H1 (cell line): Measurements from ENCODE around the gene IRF7. TPM values are rescaled to one million over a fixed set of nuclear protein-coding genes. Genes with fewer than 3 reads are reported as not detected.

Experiments used
- CTCF ChIA-PET: fragments of 300-600 bp; sonication (Branson Sonifier 250); formaldehyde crosslinking; loops from one replicate; lab custom pipeline; 2021; ENCODE audit not compliant: partially characterized antibody; lab: Charles Lee
- POLR2A ChIA-PET: fragments of 300-600 bp; sonication (Branson Sonifier 250); formaldehyde crosslinking; loops from one replicate; lab custom pipeline; 2021; ENCODE audit warnings: inconsistent platforms; ENCODE audit not compliant: partially characterized antibody; lab: Charles Lee
- DNase-seq, 2 experiments: peaks; one replicate each; pipeline versions ENCODE4 v3.0.0 to v3.0.0-alpha.2; 2010 to 2022; ENCODE audit warnings: low spot score in 2 of 2, low read depth in 1 of 2, mixed read lengths in 1 of 2
- FAIRE-seq: peaks from 2 replicates; lab custom pipeline; 2011; peaks lifted over from hg19 to GRCh38; lab: Jason Lieb, UNC
- H2AFZ ChIP-seq: 2 replicates; pipeline ENCODE4 v1.8.1; 2012; ENCODE audit warnings: low read length, inconsistent platforms
- H2AK5ac ChIP-seq: 2 replicates; pipeline ENCODE4 v1.6.1; 2013; ENCODE audit warnings: low read depth, low read length
- H2BK120ac ChIP-seq: replicated peaks from 2 replicates; pipeline ENCODE3; 2013; ENCODE audit warnings: low read depth, low read length, inconsistent platforms
- H2BK12ac ChIP-seq: 2 replicates; pipeline ENCODE4 v1.6.1; 2013; ENCODE audit warnings: low read depth, low read length
- H2BK15ac ChIP-seq: 2 replicates; pipeline ENCODE4 v1.6.1; 2013; ENCODE audit warnings: low read length
- H2BK20ac ChIP-seq: 2 replicates; pipeline ENCODE4 v1.6.1; 2013; ENCODE audit warnings: low read length
- H2BK5ac ChIP-seq: 2 replicates; pipeline ENCODE4 v1.6.1; 2013; ENCODE audit warnings: low read depth, low read length
- H3K14ac ChIP-seq: 2 replicates; pipeline ENCODE4 v1.6.1; 2013; ENCODE audit warnings: inconsistent platforms; ENCODE audit not compliant: insufficient read length
- H3K18ac ChIP-seq: 2 replicates; pipeline ENCODE4 v1.6.1; 2013; ENCODE audit warnings: low read length; ENCODE audit errors: extremely low read depth
- H3K23ac ChIP-seq: 2 replicates; pipeline ENCODE4 v1.6.1; 2013; ENCODE audit warnings: inconsistent platforms; ENCODE audit not compliant: insufficient read length
- H3K23me2 ChIP-seq: 2 replicates; pipeline ENCODE4 v1.6.1; 2013; ENCODE audit warnings: low read depth, low read length
- H3K27ac ChIP-seq: 2 replicates; pipeline ENCODE4 v1.6.1; 2011; ENCODE audit warnings: low read depth, low read length, inconsistent platforms
- H3K27me3 ChIP-seq, 4 experiments: replicated peaks in 1 of 4; 1 replicate in 1 of 4; 2 replicates in 3 of 4; pipeline versions ENCODE4 v1.6.1 to v1.8.1; 2011 to 2013; ENCODE audit warnings: low read length in 3 of 4, mild to moderate bottlenecking in 3 of 4, inconsistent platforms in 2 of 4, mixed read lengths in 2 of 4, moderate library complexity in 1 of 4; ENCODE audit not compliant: control insufficient read depth in 3 of 4, insufficient read depth in 3 of 4; ENCODE audit errors: extremely low read depth in 1 of 4
- H3K36me3 ChIP-seq, 4 experiments: 2 replicates each; pipeline versions ENCODE4 v1.6.1 to v1.8.1; 2011 to 2013; ENCODE audit warnings: mild to moderate bottlenecking in 4 of 4, low read length in 3 of 4, moderate library complexity in 2 of 4, control low read depth in 1 of 4, inconsistent platforms in 1 of 4; ENCODE audit not compliant: insufficient read depth in 4 of 4, control insufficient read depth in 2 of 4
- H3K4ac ChIP-seq: replicated peaks from 2 replicates; pipeline ENCODE3; 2013; ENCODE audit warnings: low read length, low read depth, mixed read lengths, inconsistent platforms; ENCODE audit not compliant: insufficient read length
- H3K4me1 ChIP-seq, 4 experiments: replicated peaks in 1 of 4; 1 replicate in 1 of 4; 2 replicates in 3 of 4; pipeline versions ENCODE4 v1.6.1 to v1.8.1; 2011 to 2013; ENCODE audit warnings: low read length in 3 of 4, inconsistent platforms in 2 of 4, mixed read lengths in 1 of 4; ENCODE audit not compliant: insufficient read depth in 4 of 4, control insufficient read depth in 3 of 4
- H3K4me2 ChIP-seq, 2 experiments: 2 replicates each; pipeline versions ENCODE4 v1.6.1 to v1.8.1; 2011 to 2013; ENCODE audit warnings: low read depth in 2 of 2, low read length in 2 of 2, control low read depth in 1 of 2, inconsistent platforms in 1 of 2, mild to moderate bottlenecking in 1 of 2; ENCODE audit not compliant: insufficient read depth in 1 of 2
- H3K4me3 ChIP-seq, 4 experiments: fragments of 200-600, 300-600 bp in 1 of 4; sonication (generic), shearing (Covaris generic), sonication (Bioruptor Twin) in 1 of 4; 2 replicates each; pipeline versions ENCODE4 v1.5.1 to v1.8.1; 2011 to 2016; ENCODE audit warnings: low read length in 4 of 4, low read depth in 3 of 4, control low read depth in 2 of 4, inconsistent platforms in 2 of 4, mild to moderate bottlenecking in 2 of 4, mixed read lengths in 1 of 4, moderate library complexity in 1 of 4; ENCODE audit not compliant: insufficient read depth in 2 of 4; ENCODE audit errors: extremely low read depth in 1 of 4
- H3K56ac ChIP-seq: replicated peaks from 2 replicates; pipeline ENCODE3; 2013; ENCODE audit warnings: low read depth, mild to moderate bottlenecking, mixed read lengths, low read length, inconsistent platforms; ENCODE audit not compliant: insufficient read length
- H3K79me1 ChIP-seq: 2 replicates; pipeline ENCODE4 v1.6.1; 2013; ENCODE audit warnings: low read depth, low read length, control low read depth
- H3K79me2 ChIP-seq, 2 experiments: 2 replicates each; pipeline versions ENCODE4 v1.6.1 to v1.8.1; 2012 to 2013; ENCODE audit warnings: low read length in 2 of 2, mild to moderate bottlenecking in 2 of 2, inconsistent platforms in 1 of 2; ENCODE audit not compliant: insufficient read depth in 2 of 2, control insufficient read depth in 1 of 2
- H3K9ac ChIP-seq, 4 experiments: replicated peaks in 1 of 4; 1 replicate in 1 of 4; 2 replicates in 3 of 4; pipeline versions ENCODE4 v1.6.1 to v1.8.1; 2011 to 2013; ENCODE audit warnings: low read depth in 3 of 4, low read length in 3 of 4, control low read depth in 2 of 4, mild to moderate bottlenecking in 2 of 4, moderate library complexity in 2 of 4, inconsistent platforms in 1 of 4; ENCODE audit errors: extremely low read depth in 1 of 4
- H3K9me3 ChIP-seq, 2 experiments: 2 replicates each; pipeline versions ENCODE4 v1.6.1 to v1.8.1; 2012 to 2013; ENCODE audit warnings: mild to moderate bottlenecking in 2 of 2, moderate library complexity in 2 of 2, control low read depth in 1 of 2, inconsistent platforms in 1 of 2, low read depth in 1 of 2, low read length in 1 of 2, mixed read lengths in 1 of 2; ENCODE audit not compliant: insufficient read depth in 2 of 2
- H4K20me1 ChIP-seq, 2 experiments: replicated peaks in 1 of 2; 2 replicates each; pipeline versions ENCODE3 to v1.8.1; 2011 to 2013; ENCODE audit warnings: inconsistent platforms in 2 of 2, low read length in 2 of 2, mild to moderate bottlenecking in 1 of 2; ENCODE audit not compliant: insufficient read depth in 2 of 2, control insufficient read depth in 1 of 2
- H4K5ac ChIP-seq: 2 replicates; pipeline ENCODE4 v1.6.1; 2013; ENCODE audit warnings: low read length, low read depth, mixed read lengths, inconsistent platforms; ENCODE audit not compliant: insufficient read length
- H4K8ac ChIP-seq: 2 replicates; pipeline ENCODE4 v1.8.0; 2013; ENCODE audit warnings: mild to moderate bottlenecking, moderate library complexity, low read length, inconsistent platforms; ENCODE audit not compliant: insufficient read depth; ENCODE audit errors: extremely low read depth
- H4K91ac ChIP-seq: replicated peaks from 2 replicates; pipeline ENCODE3; 2013; ENCODE audit warnings: low read length, mixed read lengths, inconsistent platforms; ENCODE audit not compliant: insufficient read length
- KDM1A ChIP-seq: fragments of 200-600, 300-600 bp; sonication (generic); IDR thresholded peaks from 2 replicates; pipeline ENCODE4 v1.7.1; 2016; ENCODE audit warnings: mild to moderate bottlenecking, low read length, borderline replicate concordance
- KDM4A ChIP-seq: IDR thresholded peaks from one replicate; pipeline ENCODE4 v1.7.1; 2012; ENCODE audit warnings: low read depth, mild to moderate bottlenecking, moderate library complexity, low read length, inconsistent platforms; ENCODE audit not compliant: severe bottlenecking
- POLR2A ChIP-seq, 2 experiments: IDR thresholded peaks; 1 replicate in 1 of 2; 2 replicates in 1 of 2; pipeline ENCODE4 v1.6.1; 2011; ENCODE audit warnings: low read depth in 2 of 2, low read length in 2 of 2, mild to moderate bottlenecking in 2 of 2; ENCODE audit errors: control extremely low read depth in 1 of 2
- RAD21 ChIP-seq, 2 experiments: IDR thresholded peaks in 1 of 2; conservative IDR thresholded peaks in 1 of 2; 2 replicates each; pipeline ENCODE4 v1.6.1; 2011; ENCODE audit warnings: low read depth in 2 of 2, low read length in 2 of 2, improper control_type of control experiment in 1 of 2, inconsistent platforms in 1 of 2, mild to moderate bottlenecking in 1 of 2, moderate library complexity in 1 of 2
- TAF7 ChIP-seq: optimal IDR thresholded peaks from 2 replicates; pipeline ENCODE3; 2011; ENCODE audit warnings: low read depth, mild to moderate bottlenecking, inconsistent platforms, low read length, moderate library complexity, borderline replicate concordance
- WGBS, 2 experiments: shearing (Covaris generic) in 1 of 2; methylation state at CpG; one replicate each; pipeline versions ENCODE4 v1.1.6 to v1.1.7; 2013 to 2015; ENCODE audit warnings: low lambda C conversion rate in 2 of 2, mixed read lengths in 2 of 2, inconsistent platforms in 1 of 2, low coverage in 1 of 2, missing lambda C conversion rate in 1 of 2; ENCODE audit not compliant: insufficient replicate concordance in 2 of 2, insufficient coverage in 1 of 2, insufficient read length in 1 of 2; ENCODE audit errors: extremely low coverage in 1 of 2, missing lambda C conversion rate in 1 of 2; 5-methylcytosine and 5-hydroxymethylcytosine counted together
- polyA plus RNA-seq, 7 experiments: library from polyadenylated mRNA; depleted of rRNA in 3 of 7; stranded (reverse) in 5 of 7; unstranded in 2 of 7; fragments of >200 nt in 5 of 7; fragments of 200-250 nt in 2 of 7; gene quantifications; 1 replicate in 5 of 7; 2 replicates in 1 of 7; 4 replicates in 1 of 7; pipeline versions ENCODE4 v1.2.1 to v1.2.3, GENCODE V29; 2011 to 2013; ENCODE audit warnings: missing spikeins in 2 of 7, mixed read lengths in 2 of 7
- total RNA-seq: library from RNA; stranded (reverse); fragmentation: NEBNext Ultra II Directional; extraction: Animal tissue kit (Norgen Biotek cat#: 25700); gene quantifications from 2 replicates; pipeline ENCODE4 v1.2.1, GENCODE V29; 2021
- TF ChIP-seq, protein P1 (sequence below): IDR thresholded peaks from 2 replicates; pipeline ENCODE4 v1.6.1; 2012; ENCODE audit warnings: inconsistent platforms

IRF7 gene
- total and polyA plus RNA-seq, 2 of the 8 experiments (the other 6 are each of a cell fraction or from before 2014, with no cell fraction given), result 9.1 to 9.6 TPM

DNA sequence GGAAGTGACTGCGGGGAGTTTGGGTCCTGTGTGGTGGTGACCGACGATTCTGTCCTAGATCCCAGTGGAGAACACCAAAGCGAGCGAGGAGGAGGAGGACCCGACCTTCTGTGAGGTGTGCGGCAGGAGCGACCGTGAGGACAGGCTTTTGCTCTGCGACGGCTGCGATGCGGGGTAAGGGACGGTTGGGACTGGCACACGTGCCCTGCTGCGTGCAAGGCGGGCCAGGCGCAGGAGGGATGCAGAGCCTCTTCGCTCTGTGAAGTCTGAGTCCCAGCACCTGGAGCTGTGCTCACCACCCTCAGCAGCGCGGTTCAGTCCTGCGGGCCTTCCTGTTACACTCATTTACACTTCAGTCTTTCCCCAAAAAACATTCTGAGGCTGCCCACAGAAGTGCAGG is 23.2 kb downstream of the IRF7 start:
- Histone ChIP-seq H3K9me3 (no peaks in the 10 kb centered on the region), H4K8ac (no peak overlapping the region), H3K23me2 (no peaks in the 10 kb centered on the region), H2BK120ac (no peak overlapping the region), H3K4me1 (no peaks in the 10 kb centered on the region), H4K5ac (no peak overlapping the region), H3K27me3 (no peaks in the 10 kb centered on the region), H2BK5ac (no peak overlapping the region), H3K14ac (no peak overlapping the region), H3K79me1 (peaks cover 6% of the 10 kb centered on the region; the same call in 1 of the 2 replicates), H2BK20ac (no peak overlapping the region), H3K79me2 (no peaks in the 10 kb centered on the region; a peak in 1 of 4 replicates), H2BK15ac (no peak overlapping the region), H3K27ac (no peak overlapping the region), H3K23ac (no peak overlapping the region), H4K91ac (no peak overlapping the region), H3K56ac (no peak overlapping the region), H2AK5ac (no peak overlapping the region), H3K18ac (no peak overlapping the region), H2AFZ (no peak overlapping the region), H2BK12ac (no peak overlapping the region), H3K4ac (no peak overlapping the region), H3K4me3 (no peak overlapping the region), H3K36me3 (peaks cover 18 to 62% (median 49%) of the 10 kb centered on the region in 4 experiments), H3K9ac (no peak overlapping the region), H3K4me2 (no peak overlapping the region), H4K20me1 (peaks cover 8 to 14% of the 10 kb centered on the region in 2 experiments)
- ChIA-PET POLR2A (no interaction called here), CTCF (no interaction called here)
- no peak for TF ChIP-seq TAF7
- TF ChIP-seq KDM4A, result no peak
- no peak for TF ChIP-seq POLR2A (IDR thresholded peaks at IDR 0.05; ENCODE audit: control extremely low read depth in 1 of 2, low read depth in 2 of 2, low read length in 2 of 2)
- TF ChIP-seq KDM1A, result no peak
- TF ChIP-seq RAD21 (IDR thresholded peaks at IDR 0.05 in 1 of 2, conservative IDR thresholded peaks at IDR 0.05 in 1 of 2; ENCODE audit: low read depth in 2 of 2, low read length in 2 of 2), result no peak
- TF ChIP-seq, protein P1, sequence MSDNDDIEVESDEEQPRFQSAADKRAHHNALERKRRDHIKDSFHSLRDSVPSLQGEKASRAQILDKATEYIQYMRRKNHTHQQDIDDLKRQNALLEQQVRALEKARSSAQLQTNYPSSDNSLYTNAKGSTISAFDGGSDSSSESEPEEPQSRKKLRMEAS, result no peak
- no peak for DNase-seq
- 95% methylated on average over 22 of the region's 22 CpGs; no CpG with 5 or more reads in 1 of the 2 experiments for WGBS, 2 experiments
- no peak for FAIRE-seq
